CD4-positive, alpha-beta T cell treated with Interleukin-6 at 100 ng/mL for 8 hours (primary cell): Measurements from ENCODE around the gene OR1J1.

Source experiments
- DNase-seq: peaks from one replicate; pipeline ENCODE4 v3.0.0-alpha.2; 2020; ENCODE audit warnings: mixed read lengths, low spot score

OR1J1 gene, protein sequence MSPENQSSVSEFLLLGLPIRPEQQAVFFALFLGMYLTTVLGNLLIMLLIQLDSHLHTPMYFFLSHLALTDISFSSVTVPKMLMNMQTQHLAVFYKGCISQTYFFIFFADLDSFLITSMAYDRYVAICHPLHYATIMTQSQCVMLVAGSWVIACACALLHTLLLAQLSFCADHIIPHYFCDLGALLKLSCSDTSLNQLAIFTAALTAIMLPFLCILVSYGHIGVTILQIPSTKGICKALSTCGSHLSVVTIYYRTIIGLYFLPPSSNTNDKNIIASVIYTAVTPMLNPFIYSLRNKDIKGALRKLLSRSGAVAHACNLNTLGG

GRCh38 chr9:122477826-122478225, at the start of gene OR1J1:
OR1J1 (minus strand) TSS chr9:122477926; CDS start chr9:122477926, 0 bp downstream.
- no peak for DNase-seq

DNA sequence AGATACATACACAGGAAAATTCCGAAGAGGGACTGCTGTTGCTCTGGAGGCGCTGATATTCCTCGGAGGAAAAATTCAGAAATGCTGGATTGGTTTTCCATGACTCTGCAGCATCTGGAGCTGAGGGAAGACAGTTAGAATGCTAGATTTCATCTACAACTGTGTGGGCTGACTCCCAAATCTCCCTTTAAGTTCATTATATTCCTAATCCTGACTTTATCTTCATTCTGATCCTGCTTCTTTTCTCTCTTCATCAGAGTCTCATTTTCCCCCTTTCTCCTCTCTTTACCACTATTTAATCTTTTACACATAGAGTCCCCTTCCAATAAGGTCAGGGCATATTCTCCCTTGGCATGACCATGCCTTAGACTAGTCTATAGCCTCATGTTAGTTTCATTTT, 49.5 kb upstream of the OR1J1 start, which contains the start of gene OR1N1:
Gene OR1N1, minus strand, starts transcription at position 101 of the 400 bp plus-strand sequence. Its CDS starts 0 bp downstream, at position 101.
- no peak for DNase-seq

DNA sequence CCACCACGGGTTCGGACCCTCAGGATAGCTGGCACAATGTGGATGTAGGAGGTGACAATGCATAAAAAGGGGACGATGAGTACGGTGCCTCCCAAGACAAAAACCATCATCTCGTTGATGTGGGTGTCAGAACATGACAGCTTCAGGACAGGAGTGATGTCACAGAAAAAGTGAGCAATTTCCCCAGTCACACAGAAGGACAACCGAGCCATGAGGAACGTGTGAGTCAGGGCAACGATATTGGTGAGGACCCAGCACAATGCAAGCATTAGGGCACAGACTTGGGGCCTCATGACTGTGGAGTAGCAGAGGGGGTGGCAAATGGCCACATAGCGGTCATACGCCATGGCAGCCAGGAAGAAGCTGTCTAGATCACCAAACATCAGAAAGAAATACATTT, 48.9 kb upstream of the OR1J1 start:
- DNase-seq: no peak

DNA sequence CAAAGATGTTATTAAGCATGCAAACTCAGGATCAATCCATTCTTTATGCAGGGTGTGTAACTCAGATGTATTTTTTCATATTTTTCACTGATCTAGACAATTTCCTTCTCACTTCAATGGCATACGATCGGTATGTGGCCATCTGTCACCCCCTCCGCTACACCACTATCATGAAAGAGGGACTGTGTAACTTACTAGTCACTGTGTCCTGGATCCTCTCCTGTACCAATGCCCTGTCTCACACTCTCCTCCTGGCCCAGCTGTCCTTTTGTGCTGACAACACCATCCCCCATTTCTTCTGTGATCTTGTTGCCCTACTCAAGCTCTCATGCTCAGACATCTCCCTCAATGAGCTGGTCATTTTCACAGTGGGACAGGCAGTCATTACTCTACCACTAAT, 41.6 kb upstream of the OR1J1 start:
- no peak for DNase-seq

DNA sequence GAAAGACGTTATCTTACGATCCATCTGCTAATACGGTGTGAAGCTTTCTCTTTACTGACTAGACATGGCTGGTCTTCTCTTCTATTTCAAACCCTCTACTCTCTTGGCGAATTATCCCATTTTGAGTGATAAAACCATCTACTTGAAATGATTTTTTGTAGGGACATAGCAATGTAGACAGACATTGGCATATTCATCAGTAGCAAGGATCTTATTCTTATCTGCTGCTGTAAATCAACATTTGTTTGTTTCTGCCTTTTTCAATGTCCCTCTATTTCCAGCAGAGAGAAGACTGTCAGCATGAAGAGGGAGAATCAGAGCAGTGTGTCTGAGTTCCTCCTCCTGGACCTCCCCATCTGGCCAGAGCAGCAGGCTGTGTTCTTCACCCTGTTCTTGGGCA, 41.1 kb upstream of the OR1J1 start, which contains the start of gene OR1J4:
Gene OR1J4, plus strand, starts transcription at position 301 of the 400 bp plus-strand sequence. Its CDS starts 0 bp downstream, at position 301.
- no peak for DNase-seq

DNA sequence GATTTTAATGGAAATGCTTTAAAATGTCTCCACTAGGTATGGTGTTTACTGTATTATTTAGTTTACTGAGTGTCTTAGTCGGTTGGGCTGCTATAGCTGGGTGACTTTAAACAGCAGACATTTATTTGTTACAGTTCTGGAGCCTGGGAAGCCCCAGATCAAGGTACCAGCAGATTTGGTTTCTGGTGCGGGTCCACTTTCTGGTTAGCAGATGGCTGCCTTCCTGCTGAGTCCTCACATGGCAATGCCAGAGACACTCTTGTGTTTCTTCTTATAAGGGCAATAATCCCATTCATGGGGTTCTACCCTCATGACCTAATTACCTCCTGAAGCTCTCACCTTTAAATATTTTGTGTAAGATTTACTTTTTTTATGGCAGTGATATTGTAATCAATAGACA, 40.5 kb upstream of the OR1J1 start:
- DNase-seq: no peak

- DNase-seq: no peak
Measured at GRCh38 chr9:122510502-122510901, 32.8 kb upstream of the OR1J1 start, which contains the start of gene OR1J2. OR1J2 (plus strand) TSS chr9:122510802; CDS start chr9:122510802, 0 bp downstream.

GRCh38 chr9:122506964-122507363, 29.2 kb upstream of the OR1J1 start:
- DNase-seq: no peak

DNA sequence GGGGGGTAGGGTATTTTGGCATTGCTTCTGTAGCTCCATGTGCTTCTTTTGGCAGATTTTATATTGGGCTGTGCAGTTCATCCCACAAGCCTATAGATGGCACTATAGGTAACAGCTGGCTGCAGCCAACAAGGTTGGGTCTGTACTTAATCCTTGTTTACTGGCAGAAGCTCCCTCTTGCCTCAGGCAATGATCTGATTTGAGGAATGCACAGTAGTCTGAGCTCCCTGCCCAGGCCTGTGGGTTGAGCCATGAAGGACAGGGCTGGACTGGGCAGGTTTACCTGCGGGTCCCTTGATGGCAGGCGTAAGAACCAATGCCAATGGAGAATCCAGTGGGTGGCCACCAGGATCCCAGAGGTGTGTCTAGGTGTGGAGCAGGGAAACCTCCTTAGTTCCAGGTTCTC, 21.2 kb upstream of the OR1J1 start:
- no peak for DNase-seq

DNA sequence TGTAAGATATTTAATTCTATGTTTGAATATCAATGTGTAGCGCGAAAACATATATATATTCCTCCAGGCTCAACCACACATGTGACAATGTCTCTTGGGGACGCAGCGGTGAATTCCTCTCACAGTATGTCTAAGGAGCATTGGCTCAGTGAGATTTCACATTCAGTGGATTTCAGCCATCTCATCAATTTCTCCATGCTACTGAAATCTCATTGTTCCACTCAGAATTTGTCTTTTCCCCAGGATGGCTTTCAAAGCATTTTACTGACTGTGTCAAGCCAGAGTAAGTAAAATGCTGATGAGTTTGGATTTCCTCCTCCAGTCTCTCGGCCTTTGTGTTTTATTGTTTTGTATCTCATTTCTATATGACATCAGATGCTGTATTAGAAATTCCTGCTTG, 1.3 kb upstream of the OR1J1 start:
- no peak for DNase-seq

DNA sequence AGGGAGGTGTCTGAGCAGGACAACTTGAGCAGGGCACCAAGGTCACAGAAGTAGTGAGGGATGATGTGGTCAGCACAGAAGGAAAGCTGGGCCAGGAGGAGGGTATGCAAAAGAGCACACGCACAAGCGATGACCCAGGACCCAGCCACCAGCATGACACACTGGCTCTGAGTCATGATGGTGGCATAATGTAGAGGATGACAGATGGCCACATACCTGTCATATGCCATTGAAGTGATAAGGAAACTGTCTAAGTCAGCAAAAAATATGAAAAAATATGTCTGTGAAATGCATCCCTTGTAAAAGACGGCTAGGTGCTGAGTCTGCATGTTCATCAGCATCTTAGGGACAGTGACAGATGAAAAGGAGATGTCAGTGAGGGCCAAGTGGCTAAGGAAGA, 380 bp downstream of the OR1J1 start:
- no peak for DNase-seq

DNA sequence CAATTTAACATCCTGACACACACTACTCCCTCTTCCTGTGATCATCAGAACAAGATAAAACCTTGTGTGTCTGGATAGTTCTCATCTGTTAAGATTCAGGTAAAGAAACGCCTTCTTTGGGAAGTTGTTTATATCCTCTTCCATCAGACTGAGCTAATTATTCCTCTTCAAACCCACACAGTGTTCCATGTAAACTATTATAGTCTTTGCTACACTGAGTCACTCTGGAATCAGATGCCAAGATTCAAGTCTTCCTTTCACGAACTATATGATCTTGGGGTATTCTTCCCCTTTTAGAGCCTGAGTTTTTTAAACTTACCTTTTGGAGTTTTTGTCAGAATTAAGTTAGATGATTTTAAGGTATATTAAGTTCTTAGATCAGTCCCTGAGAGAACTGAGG, 2.0 kb downstream of the OR1J1 start:
- DNase-seq: no peak

GRCh38 chr9:122474561-122474960, 3.2 kb downstream of the OR1J1 start:
- no peak for DNase-seq

DNA sequence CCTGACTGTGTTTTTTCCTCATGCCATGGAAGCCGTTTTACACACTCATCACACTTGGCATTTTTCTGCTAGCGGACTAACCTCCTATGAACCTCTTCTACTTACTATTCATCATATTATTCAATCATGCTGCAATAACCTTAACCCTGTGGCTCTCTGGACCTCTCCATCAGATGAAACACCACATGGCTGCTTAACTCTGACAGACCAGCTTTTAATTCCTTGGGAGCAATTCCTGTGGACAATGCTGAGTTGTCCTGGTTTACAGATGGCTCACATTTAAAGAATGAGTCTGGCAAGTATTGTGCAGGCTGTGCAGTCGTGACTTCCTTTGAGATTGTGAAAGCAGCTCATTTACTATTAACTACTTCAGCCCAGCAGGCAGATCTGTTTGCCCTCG, 9.0 kb downstream of the OR1J1 start:
- no peak for DNase-seq

GRCh38 chr9:122466456-122466855, 11.3 kb downstream of the OR1J1 start:
- no peak for DNase-seq

GRCh38 chr9:122464633-122465567, 12.8 kb downstream of the OR1J1 start:
- peak; percentile 74 for DNase-seq

GRCh38 chr9:122463828-122464632, 13.7 kb downstream of the OR1J1 start:
- DNase-seq: no peak

DNA sequence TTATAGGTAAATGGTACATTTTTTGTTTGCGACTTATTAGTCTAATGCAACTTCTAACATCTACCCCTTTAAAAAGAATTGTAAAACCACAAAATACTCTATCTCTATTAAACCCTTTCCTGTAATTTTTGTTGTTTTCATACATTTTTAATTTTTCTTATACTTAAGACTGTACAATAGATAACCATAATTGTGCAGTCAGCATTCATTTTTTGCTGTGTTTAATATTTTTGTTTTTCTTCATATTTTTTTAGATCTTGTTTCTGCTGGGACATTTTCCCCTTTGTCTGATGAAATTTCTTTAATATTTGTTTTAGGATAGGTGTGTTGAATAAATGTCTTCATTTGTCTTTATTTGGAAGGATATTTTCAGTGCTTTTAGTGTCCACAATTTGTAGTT, 19.9 kb downstream of the OR1J1 start:
- DNase-seq: no peak

- no peak for DNase-seq
Measured at GRCh38 chr9:122456123-122456522, 21.6 kb downstream of the OR1J1 start.

DNA sequence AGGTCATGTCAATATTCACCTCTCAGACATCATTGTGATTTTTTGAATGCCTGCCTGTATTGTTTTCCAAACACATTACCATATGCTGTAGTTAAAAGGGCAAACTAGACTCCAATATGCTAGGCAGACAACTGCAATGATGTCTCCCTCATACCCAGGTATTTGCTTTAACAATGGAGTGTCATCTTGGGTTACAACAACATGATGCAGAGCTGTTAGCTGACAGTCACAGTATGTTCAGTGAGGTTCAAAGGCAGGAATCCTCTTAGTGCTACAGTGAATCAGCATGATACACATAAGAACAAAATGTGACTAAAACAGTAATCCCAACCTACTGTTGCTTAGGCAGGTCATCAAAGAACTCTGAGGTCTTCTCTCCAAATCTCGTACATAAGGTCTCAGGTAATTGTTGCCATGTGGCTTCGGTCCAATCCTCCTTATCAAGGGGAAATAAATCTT, 24.0 kb downstream of the OR1J1 start:
- DNase-seq: no peak

DNA sequence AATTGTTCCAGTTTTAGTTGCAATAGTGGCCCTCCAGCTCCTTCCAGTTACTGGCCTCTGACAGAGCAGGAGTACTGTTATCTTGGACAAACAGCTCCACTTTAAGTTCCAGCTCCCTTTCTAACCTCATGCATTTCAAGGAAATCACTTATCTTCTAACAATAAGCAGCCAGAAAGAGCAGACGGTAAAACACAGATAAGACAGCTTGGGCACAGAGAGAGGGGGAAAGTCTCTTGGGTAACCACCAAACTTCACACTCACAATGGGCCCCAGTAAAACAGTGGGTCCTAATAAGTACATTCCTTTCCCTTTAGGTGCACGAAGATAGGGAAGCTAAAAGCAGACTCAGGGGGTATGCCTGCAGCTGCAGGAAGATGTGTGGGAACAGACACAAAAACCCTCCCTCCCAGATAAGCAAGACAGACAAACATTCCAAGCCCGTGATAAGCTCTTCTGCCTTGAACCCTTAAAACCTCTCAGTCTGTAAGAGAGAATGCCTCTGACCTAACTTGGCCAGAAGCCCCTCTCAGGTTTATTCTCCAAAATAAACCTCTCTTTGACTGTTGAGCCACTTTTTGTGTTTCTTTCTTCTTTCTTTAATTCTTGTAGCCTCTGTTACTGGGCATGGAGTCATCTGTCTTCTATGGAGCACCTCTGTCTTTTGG, 30.8 kb downstream of the OR1J1 start:
- no peak for DNase-seq
